Duodenal mucosa (tissue), 2 donors: ENCODE measurements around the gene LOXHD1.

Experiments used
- H3K27ac ChIP-seq: one replicate; pipeline ENCODE4 v1.7.0; 2013; ENCODE audit warnings: low read depth, low read length
- H3K27me3 ChIP-seq, 2 donors: one replicate each; pipeline ENCODE4 v1.7.0; 2013; ENCODE audit warnings: low read length in 2 of 2, control low read depth in 1 of 2; ENCODE audit not compliant: insufficient read depth in 2 of 2, control insufficient read depth in 1 of 2
- H3K36me3 ChIP-seq, 2 donors: one replicate each; pipeline ENCODE4 v1.7.0; 2013; ENCODE audit warnings: low read length in 2 of 2, control low read depth in 1 of 2; ENCODE audit not compliant: insufficient read depth in 2 of 2, control insufficient read depth in 1 of 2
- H3K4me1 ChIP-seq, 2 donors: one replicate each; pipeline ENCODE4 v1.7.0; 2013; ENCODE audit warnings: low read length in 2 of 2, control low read depth in 1 of 2; ENCODE audit not compliant: insufficient read depth in 2 of 2, control insufficient read depth in 1 of 2
- H3K4me3 ChIP-seq, 2 donors: one replicate each; pipeline ENCODE4 v1.7.0; 2013; ENCODE audit warnings: low read length in 2 of 2, low read depth in 1 of 2
- H3K9ac ChIP-seq, 2 donors: one replicate each; pipeline ENCODE4 v1.7.0; 2013; ENCODE audit warnings: low read length in 2 of 2, low read depth in 1 of 2
- H3K9me3 ChIP-seq, 2 donors: one replicate each; pipeline ENCODE4 v1.7.0; 2013; ENCODE audit warnings: low read length in 2 of 2, control low read depth in 1 of 2; ENCODE audit not compliant: control insufficient read depth in 1 of 2

LOXHD1 gene

DNA sequence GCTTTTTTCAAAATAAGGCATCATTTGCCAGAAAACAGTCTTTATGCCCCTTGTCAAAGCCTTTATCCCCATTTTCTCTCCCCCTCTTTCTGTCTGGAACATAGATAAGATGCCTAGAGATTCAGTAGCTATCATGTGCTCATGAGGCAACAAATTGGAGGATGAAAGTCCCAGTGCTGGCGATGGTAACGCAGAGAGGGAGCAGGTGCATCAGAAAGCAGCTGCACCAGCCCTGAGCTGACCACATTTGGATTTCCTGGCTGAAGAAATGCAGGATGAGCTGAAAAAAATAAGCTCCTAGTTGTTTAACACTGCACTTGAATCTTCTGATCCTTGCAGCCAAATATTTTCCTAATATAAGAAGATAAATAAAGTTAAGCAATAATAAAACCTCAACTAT lies 48.0 kb downstream of the LOXHD1 start:
- no peak overlapping the region for H3K27ac ChIP-seq
- H3K27me3 ChIP-seq, result no peaks in the 10 kb centered on the region
- no peaks in the 10 kb centered on the region for H3K4me1 ChIP-seq
- H3K9me3 ChIP-seq, result no peaks in the 10 kb centered on the region
- H3K9ac ChIP-seq, result no peak overlapping the region
- no peaks in the 10 kb centered on the region for H3K36me3 ChIP-seq
- no peak overlapping the region for H3K4me3 ChIP-seq

DNA sequence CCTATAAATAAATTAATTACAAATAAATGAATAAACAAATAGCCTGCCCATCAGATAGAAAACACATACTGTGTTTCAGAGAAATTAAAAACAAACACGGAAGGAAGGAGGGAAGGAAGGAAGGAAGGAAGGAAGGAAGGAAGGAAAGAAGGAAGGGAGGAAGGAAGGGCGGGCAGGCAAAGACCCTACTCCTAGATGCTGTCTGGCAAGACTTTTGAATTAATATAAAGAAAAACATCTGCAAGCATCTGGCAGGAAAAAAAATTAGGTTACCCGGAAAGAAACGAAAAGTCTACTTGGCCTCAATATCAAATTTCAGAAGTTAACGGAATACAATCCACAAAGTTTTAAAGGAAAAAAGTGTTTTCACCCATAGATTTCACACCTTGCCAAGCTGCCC lies 49.1 kb downstream of the LOXHD1 start:
- Histone ChIP-seq H3K27ac (no peak overlapping the region), H3K4me3 (no peak overlapping the region), H3K27me3 (no peaks in the 10 kb centered on the region), H3K36me3 (no peaks in the 10 kb centered on the region), H3K4me1 (no peaks in the 10 kb centered on the region), H3K9me3 (no peaks in the 10 kb centered on the region), H3K9ac (no peak overlapping the region)

GRCh38 chr18:46601141-46601805 lies 55.7 kb downstream of the LOXHD1 start:
- H3K4me3 ChIP-seq, result no peak overlapping the region
- H3K36me3 ChIP-seq, result no peaks in the 10 kb centered on the region
- no peaks in the 10 kb centered on the region for H3K27me3 ChIP-seq
- H3K9me3 ChIP-seq, result no peaks in the 10 kb centered on the region
- H3K27ac ChIP-seq, result no peak overlapping the region
- no peaks in the 10 kb centered on the region for H3K4me1 ChIP-seq
- H3K9ac ChIP-seq, result no peak overlapping the region

GRCh38 chr18:46596119-46596518 lies 60.9 kb downstream of the LOXHD1 start:
- H3K4me3 ChIP-seq, result no peak overlapping the region

GRCh38 chr18:46591783-46592391 lies 65.1 kb downstream of the LOXHD1 start:
- no peak overlapping the region for H3K27ac ChIP-seq
- no peaks in the 10 kb centered on the region for H3K4me1 ChIP-seq
- H3K36me3 ChIP-seq, result no peaks in the 10 kb centered on the region
- no peaks in the 10 kb centered on the region for H3K27me3 ChIP-seq
- H3K4me3 ChIP-seq, result no peak overlapping the region
- H3K9me3 ChIP-seq, result no peaks in the 10 kb centered on the region
- no peak overlapping the region for H3K9ac ChIP-seq

More at GRCh38 chr18:46596119-46596518, 60.9 kb downstream of the LOXHD1 start:
- H3K27ac ChIP-seq, result no peak overlapping the region
- no peaks in the 10 kb centered on the region for H3K27me3 ChIP-seq
- H3K9me3 ChIP-seq, result no peaks in the 10 kb centered on the region
- no peaks in the 10 kb centered on the region for H3K36me3 ChIP-seq
- no peaks in the 10 kb centered on the region for H3K4me1 ChIP-seq
- H3K9ac ChIP-seq, result no peak overlapping the region

- Histone ChIP-seq H3K9ac (no peak overlapping the region), H3K36me3 (no peaks in the 10 kb centered on the region), H3K27ac (no peak overlapping the region)
These were observed 66.9 kb downstream of the LOXHD1 start for GRCh38 chr18:46590103-46590502.

GRCh38 chr18:46588971-46589660 lies 67.9 kb downstream of the LOXHD1 start:
- H3K27ac ChIP-seq, result no peak overlapping the region
- H3K36me3 ChIP-seq, result no peaks in the 10 kb centered on the region
- no peaks in the 10 kb centered on the region for H3K9me3 ChIP-seq
- H3K4me3 ChIP-seq, result no peak overlapping the region
- no peak overlapping the region for H3K9ac ChIP-seq
- no peaks in the 10 kb centered on the region for H3K27me3 ChIP-seq
- no peaks in the 10 kb centered on the region for H3K4me1 ChIP-seq

More at GRCh38 chr18:46590103-46590502, 66.9 kb downstream of the LOXHD1 start:
- Histone ChIP-seq H3K4me1 (no peaks in the 10 kb centered on the region), H3K9me3 (no peaks in the 10 kb centered on the region), H3K4me3 (no peak overlapping the region), H3K27me3 (no peaks in the 10 kb centered on the region)

DNA sequence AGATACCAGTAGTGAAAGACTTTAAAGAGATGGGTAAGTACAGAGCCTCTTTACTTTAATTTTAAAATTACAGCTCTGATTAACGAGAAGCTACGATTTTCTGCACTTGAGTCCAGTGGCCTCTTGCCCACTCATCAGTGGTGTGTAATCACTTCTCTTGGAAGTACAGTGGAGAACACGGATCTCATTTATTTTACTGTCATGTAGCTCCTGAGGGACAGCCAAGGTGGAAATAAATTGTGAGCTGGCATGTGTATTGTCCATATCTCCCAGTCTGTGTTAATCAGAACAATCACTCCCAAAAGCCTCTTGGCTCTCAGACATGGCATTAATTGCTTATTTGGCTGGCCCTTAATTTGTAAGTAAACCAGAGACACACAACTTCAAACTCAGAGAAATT lies 69.4 kb downstream of the LOXHD1 start:
- Histone ChIP-seq H3K36me3 (no peaks in the 10 kb centered on the region), H3K4me3 (no peak overlapping the region)

GRCh38 chr18:46583711-46584110 lies 73.3 kb downstream of the LOXHD1 start:
- Histone ChIP-seq H3K36me3 (no peaks in the 10 kb centered on the region), H3K9ac (no peak overlapping the region), H3K4me3 (no peak overlapping the region), H3K9me3 (peaks cover 8 to 10% of the 10 kb centered on the region in 2 donors), H3K4me1 (no peaks in the 10 kb centered on the region), H3K27me3 (no peaks in the 10 kb centered on the region), H3K27ac (no peak overlapping the region)

More for the DNA sequence above, 69.4 kb downstream of the LOXHD1 start:
- Histone ChIP-seq H3K4me1 (no peaks in the 10 kb centered on the region), H3K27ac (no peak overlapping the region), H3K9me3 (no peaks in the 10 kb centered on the region), H3K9ac (no peak overlapping the region), H3K27me3 (no peaks in the 10 kb centered on the region)

DNA sequence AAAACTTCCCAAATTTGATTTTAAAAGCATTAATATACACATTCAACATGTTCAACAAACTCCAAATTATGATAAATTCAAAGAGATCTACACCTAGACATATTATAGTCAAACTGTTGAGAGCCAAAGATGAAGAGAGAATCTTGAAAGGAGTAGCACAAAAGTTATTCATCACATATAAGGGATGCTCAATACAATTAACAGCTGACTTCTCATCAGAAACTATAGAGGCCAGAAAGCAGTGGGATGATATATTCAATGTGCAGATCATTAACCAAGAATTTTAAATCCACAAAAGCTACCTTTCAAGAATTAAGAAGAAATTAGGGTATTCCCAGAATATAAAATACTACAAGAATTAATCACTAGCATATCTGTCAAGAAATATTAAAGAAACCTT lies 75.4 kb downstream of the LOXHD1 start:
- Histone ChIP-seq H3K27ac (no peak overlapping the region), H3K36me3 (no peaks in the 10 kb centered on the region), H3K4me3 (no peak overlapping the region), H3K4me1 (no peaks in the 10 kb centered on the region), H3K9me3 (peaks cover 8 to 10% of the 10 kb centered on the region in 2 donors), H3K9ac (no peak overlapping the region), H3K27me3 (no peaks in the 10 kb centered on the region)
